Measurements from ENCODE around the gene DYRK4.
"Not testable (repeated sequence)": the region's sequence is repeated elsewhere in the genome, so short reads cannot be mapped to it uniquely, and the experiment has no call there.

The DYRK4 gene

GRCh38 chr12:4562034-4562657 lies at the start of gene DYRK4:
Gene DYRK4 (plus strand): TSS chr12:4562208. CDS start chr12:4562246, 38 bp downstream.
- no peak for FAIRE-seq

- peak; percentile 80 for FAIRE-seq
Measured at GRCh38 chr12:4518106-4518728, 43.8 kb upstream of the DYRK4 start.

- FAIRE-seq: not testable (repeated sequence)
Measured at GRCh38 chr12:4523443-4523842, 38.6 kb upstream of the DYRK4 start.

- peak; percentile 99 for FAIRE-seq
Measured at GRCh38 chr12:4526923-4527546, 35.0 kb upstream of the DYRK4 start.

GRCh38 chr12:4530160-4530559 lies 31.8 kb upstream of the DYRK4 start:
- no peak for FAIRE-seq

GRCh38 chr12:4530982-4531586 lies 30.9 kb upstream of the DYRK4 start:
- FAIRE-seq: no peak

GRCh38 chr12:4535092-4535491 lies 26.9 kb upstream of the DYRK4 start:
- no peak for FAIRE-seq

- no peak for FAIRE-seq
Measured at GRCh38 chr12:4535871-4536270, 26.1 kb upstream of the DYRK4 start.

- FAIRE-seq: peak; percentile 98
Measured at GRCh38 chr12:4538207-4539160, 23.5 kb upstream of the DYRK4 start, which contains the start of gene RAD51AP1. Gene RAD51AP1 (plus strand): TSS chr12:4538890. CDS start chr12:4538940, 50 bp downstream.

GRCh38 chr12:4539167-4539870 lies 22.7 kb upstream of the DYRK4 start:
- FAIRE-seq: no peak

- no peak for FAIRE-seq
Measured at GRCh38 chr12:4540170-4540569, 21.8 kb upstream of the DYRK4 start.

- no peak for FAIRE-seq
Measured at GRCh38 chr12:4540638-4541037, 21.4 kb upstream of the DYRK4 start.

- no peak for FAIRE-seq
Measured at GRCh38 chr12:4545195-4545594, 16.8 kb upstream of the DYRK4 start.

GRCh38 chr12:4552191-4552590 lies 9.8 kb upstream of the DYRK4 start:
- no peak for FAIRE-seq

- FAIRE-seq: no peak
Measured at GRCh38 chr12:4553943-4554342, 8.1 kb upstream of the DYRK4 start.

- FAIRE-seq: no peak
Measured at GRCh38 chr12:4555804-4556203, 6.2 kb upstream of the DYRK4 start.

GRCh38 chr12:4556735-4557530 lies 5.1 kb upstream of the DYRK4 start:
- no peak for FAIRE-seq

GRCh38 chr12:4557586-4557985 lies 4.4 kb upstream of the DYRK4 start:
- FAIRE-seq: no peak

GRCh38 chr12:4558171-4558570 lies 3.8 kb upstream of the DYRK4 start:
- FAIRE-seq: no peak

- no peak for FAIRE-seq
Measured at GRCh38 chr12:4563336-4563735, 1.3 kb downstream of the DYRK4 start.

GRCh38 chr12:4564818-4565217 lies 2.8 kb downstream of the DYRK4 start:
- no peak for FAIRE-seq
